Right renal pelvis (tissue), 4 donors: ENCODE data around the gene VIT. TPM values are rescaled to one million over a fixed set of nuclear protein-coding genes. Genes with fewer than 3 reads are reported as not detected.
"Not testable (repeated sequence)": the region's sequence is repeated elsewhere in the genome, so short reads cannot be mapped to it uniquely, and the experiment has no call there.

ENCODE experiments used
- DNase-seq, 4 donors: peaks; one replicate each; pipeline ENCODE4 v3.0.0-alpha.2; 2013; ENCODE audit warnings: low read depth in 4 of 4, low spot score in 3 of 4, missing footprints in 1 of 4
- polyA plus RNA-seq, 4 donors: library from polyadenylated mRNA; unstranded; fragments of 120-200 nt; gene quantifications; one replicate each; pipeline ENCODE4 v1.2.1, GENCODE V29; 2013; ENCODE audit not compliant: insufficient read length in 4 of 4

Gene VIT
- polyA plus RNA-seq, 4 donors, result 0.07 to 0.16 TPM; not detected in 2

DNA sequence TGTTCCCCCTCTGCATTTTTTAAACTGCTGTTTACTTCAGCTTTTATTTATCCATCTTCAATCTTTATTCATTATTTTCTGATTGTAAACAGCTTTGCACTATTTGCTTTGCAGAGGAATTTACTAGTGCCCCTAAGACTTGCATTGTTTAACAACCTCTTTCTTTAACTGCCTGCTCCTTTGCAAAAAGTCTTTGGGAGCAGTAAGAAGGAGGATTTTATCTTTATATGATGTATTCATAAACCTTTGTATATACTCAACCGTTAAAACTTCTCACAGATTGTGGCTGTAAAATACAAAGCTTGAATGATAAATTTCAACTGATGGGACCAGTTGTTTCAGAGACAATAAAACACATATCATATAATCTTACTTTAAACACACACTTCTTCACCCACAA, 20.1 kb upstream of the VIT start:
- DNase-seq, result no peak

DNA sequence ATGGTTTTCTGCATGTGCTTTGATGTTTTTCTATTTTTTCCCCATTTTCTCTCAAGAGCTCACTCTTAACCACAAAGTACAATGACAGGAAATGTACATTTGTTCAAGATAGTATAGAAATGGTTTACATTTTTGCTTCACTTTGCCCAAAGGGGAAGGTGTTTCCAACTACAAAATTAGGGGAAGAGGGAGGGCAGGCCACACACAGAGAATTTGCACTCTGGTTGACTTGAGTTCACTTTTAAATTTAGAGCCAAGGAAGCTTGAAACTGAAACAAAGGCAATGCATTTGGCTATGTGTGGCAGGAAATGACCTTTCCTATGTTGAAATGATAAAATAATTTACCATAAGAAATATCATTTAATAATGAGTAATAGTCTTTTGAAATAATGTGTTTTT, 19.1 kb upstream of the VIT start:
- DNase-seq, result no peak

DNA sequence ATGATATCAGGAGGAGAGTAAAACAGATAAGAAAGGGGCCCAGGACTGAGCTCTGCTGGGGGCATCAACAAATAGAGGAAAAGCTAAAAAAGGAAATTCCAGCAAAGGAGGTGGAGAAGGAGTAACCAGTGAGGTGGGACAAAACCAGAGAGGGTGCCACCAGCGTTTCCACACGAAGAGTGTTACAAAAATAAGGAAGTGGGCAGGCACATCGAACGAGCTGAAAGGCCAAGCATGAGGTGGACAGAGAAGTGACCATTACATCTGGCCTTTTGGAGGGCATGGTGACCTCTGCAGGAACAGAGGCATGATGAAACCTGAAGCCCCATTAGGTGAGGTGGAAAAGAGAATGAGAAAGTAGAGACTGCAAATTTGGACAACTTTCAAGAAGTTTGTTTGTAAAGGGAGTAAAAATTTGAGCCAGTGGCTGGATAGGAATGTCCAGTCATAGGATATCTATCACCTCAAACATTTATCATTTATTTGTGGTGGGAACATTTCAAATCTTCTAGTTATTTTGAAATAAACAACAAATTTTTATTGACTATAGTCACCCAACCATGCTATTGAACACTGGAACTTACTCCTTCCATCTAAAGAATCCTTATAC, 18.4 kb upstream of the VIT start:
- DNase-seq, result no peak

DNA sequence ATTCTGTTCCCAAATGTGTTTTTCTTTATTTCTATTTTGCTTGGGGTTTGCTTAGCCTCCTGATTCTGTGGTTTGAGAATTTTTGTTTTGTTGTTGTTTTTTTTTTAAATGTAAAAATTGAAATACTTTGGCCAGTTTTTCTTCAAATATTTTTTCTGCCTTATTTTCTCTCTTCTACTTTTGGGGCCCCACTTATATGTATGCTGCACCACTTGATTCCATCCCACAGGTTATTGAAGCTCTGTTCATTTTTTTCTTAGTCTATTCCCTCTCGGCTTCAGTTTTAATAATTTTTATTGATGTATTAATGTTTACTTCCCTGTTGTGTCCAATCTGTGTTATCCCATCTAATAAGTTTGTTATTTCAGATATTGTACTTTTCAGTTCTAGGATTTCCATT, 17.7 kb upstream of the VIT start:
- no peak for DNase-seq

DNA sequence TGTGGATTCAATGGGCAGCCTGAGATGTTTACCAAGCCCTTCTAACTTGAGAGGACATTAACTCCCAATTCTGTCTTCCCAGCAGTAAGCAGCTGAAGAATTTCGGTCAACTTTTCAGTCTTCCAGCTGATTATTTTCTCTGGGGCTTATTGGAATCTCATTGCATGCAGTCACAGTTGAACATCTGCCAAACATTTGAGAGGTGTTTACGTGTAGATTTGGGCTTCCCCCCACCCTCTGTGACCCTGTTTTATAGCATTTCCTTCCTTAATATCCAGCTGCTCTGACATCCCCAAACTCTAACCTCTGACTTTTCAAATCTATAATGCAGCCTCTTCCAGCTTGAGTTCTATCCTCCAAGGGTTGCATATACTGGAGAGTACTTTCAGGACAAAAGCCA, 16.5 kb upstream of the VIT start:
- DNase-seq, result no peak

DNA sequence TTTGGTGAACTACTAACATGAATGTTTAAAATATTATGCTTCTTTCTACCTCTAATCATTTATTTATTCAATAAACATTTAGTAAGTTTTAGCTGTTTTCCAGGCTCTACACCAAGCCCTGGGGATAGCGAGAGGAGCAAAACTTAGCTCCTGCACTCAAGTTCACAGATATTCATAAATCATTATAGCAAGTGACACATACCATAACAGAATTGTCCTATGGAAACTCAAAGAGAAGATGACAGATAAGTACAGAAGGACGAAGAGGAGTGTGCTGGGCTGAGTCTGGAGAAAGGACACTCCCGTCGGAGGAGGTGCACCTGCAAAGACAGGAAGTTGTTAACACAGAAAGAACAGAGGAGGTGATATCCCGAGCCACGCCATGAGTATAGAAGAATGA, 13.9 kb upstream of the VIT start:
- no peak for DNase-seq

DNA sequence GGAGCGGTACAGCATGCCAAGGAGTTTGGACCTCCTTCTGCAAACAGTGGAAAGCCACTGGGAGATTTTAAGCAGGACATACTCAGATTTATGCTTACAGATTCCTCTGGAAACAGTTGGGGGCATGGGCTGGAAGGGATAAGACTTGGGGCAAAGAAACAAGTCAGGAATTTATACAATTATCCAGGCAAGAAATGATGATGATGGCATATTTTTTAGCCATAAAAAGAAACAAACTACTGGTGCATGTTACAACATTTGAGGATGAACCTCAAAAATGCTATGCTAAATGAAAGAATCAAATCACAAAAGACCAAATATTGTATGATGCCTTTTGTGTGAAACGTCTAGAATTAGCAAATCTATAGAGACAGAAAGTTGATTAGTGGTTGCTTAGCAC, 13.5 kb upstream of the VIT start:
- DNase-seq, result no peak

DNA sequence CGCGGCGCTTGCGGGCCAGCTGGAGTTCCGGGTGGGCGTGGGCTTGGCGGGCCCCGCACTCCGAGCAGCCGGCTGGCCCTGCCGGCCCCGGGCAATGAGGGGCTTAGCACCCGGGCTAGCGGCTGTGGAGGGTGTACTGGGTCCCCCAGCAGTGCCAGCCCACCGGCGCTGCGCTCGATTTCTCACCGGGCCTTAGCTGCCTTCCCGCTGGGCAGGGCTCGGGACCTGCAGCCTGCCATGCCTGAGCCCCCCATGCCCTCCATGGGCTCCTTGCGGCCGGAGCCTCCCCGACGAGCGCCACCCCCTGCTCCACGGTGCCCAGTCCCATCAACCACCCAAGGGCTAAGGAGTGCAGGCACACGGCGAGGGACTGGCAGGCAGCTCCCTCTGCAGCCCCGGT, 8.2 kb upstream of the VIT start:
- DNase-seq, result not testable (repeated sequence)

DNA sequence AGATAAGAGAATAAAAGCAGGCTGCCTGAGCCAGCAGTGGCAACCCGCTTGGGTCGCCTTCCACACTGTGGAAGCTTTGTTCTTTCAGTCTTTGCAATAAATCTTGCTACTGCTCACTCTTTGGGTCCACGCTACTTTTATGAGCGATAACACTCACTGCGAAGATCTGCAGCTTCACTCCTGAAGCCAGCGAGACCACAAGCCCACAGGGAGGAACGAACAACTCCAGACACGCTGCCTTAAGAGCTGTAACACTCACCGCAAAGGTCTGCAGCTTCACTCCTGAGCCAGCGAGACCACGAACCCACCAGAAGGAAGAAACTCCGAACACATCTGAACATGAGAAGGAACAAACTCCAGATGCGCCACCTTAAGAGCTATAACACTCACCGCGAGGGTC, 7.5 kb upstream of the VIT start:
- DNase-seq, result not testable (repeated sequence)

DNA sequence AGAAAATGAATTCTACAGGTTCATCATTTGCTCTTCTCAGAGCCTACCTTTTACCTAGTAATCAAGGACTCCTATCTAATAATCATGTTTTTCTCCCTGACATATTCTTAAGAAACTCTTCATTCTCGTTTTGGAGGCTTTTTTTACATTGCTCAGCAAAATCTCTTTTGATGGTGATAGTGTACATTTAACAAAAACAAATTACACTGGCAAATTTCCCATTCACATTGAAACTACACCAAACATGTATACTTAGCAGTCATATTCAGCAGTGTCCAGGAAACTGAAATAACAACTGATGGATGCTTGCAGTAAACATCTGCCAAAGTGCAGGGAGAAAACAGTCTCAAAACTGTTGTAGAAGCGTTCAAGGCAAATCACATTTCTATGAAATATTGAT, 4.4 kb upstream of the VIT start:
- DNase-seq, result no peak

DNA sequence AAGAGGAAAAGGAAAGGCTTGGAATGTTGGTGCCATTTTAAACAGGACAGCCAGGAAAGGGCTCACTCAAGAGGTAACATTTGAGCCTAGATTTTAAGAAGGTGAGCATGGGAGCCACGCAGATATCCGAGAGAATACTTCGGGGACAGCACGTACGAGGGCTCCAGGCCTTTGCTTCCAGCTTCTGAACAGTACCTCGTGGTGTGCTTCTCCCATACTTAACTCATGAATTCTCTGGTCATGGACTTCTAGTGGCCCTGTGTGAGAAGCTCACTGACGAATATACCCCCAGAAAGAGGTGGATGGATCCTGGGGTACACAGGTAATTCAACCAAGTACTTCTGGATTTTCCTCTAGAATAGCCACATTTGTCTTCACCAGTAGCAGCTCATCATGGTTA, 2.7 kb upstream of the VIT start:
- no peak for DNase-seq

DNA sequence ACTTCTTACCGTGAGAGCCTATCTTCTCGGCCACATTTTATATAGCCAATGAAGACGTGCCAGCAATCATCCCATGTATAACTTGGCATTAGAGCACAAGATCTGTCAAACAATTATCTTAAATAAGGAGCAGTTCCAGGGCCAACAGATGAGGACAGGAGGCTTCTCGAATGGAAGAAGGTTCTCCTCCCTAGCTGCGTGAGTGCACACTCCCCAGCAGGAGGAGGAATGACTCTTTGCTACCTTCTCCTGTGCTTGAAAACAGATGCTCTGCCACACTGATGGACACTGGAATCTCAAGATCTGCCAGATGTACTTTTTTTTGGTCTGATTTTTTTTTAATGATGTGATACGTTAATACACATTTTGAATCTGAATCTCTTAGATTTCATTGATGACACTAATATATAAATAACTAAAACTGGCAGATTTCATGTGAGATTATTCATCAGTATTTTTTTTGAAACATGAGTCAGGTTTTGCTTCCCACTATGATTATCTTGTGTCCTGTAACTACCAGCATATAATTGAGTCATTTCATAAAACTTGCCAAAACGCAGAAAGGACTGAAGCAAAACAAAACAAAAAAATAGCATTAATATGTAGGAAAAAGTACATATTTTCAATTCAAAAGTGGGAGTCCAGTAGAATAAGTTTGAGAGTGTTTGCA, 626 bp upstream of the VIT start:
- no peak for DNase-seq

DNA sequence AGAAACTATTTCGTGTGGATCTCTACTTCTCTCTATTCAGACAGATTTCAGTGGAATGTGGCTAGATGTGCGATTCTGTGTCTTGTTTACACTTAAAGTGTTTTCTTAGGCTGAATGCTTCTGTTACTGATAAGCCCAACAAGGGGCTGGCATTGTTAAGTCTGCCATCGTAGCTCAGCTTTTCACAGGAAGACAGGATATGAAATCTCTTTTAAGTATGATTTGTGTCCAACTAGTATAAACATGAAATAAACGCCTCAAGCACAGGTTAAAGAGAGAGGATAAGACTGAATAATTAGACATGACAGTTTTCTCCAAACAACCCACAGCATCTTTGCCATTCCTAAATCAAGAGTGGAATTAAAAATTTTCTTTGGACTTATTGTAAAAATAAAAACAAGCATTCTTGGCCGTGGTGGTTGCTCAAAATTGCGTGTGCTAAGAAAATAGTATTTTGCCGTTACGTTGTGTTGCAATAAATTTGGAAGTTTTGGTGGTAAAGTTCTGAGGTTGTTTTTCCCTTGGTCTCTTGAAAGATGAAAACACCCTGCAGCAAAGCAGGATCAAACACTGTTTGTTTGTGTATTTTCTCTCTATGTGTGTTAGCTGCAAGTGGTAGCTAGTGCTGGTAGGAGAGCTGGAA, 1.0 kb downstream of the VIT start:
- no peak for DNase-seq

DNA sequence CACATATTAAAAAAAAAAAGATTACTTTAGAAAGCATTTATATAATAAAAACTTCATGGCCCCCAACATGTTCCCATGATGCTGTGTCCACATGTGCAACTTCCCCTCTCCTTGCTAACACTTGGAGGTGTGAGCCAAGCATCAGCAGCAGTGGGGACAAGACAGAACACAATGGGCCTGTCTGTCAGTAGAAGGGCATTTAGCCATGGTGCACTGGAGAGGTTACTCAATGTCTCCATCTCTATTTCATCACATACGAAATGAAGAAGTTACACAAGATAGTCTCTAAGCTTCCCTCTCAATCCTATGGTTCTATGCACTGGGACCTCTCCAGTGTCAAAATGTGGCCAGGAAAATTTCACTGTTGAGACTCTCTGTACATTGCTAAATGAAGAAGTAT, 2.5 kb downstream of the VIT start:
- no peak for DNase-seq

DNA sequence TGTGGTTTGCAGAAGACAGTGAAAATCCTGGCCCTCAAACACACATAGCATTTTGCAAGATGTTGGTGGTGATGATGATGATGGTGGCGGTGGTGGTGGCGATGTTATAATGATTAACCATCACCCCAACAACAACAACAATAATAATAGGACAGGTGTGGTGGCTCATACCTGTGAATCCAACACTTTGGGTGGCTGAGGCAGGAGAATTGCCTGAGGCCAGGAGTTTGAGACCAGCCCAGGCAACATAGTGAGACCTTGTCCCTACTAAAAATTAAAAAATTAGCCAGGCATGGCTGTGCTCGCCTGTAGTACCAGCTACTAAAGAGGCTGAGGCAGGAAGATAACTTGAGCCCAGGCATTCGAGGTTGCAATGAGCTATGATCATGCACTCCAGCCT, 3.8 kb downstream of the VIT start:
- no peak for DNase-seq

DNA sequence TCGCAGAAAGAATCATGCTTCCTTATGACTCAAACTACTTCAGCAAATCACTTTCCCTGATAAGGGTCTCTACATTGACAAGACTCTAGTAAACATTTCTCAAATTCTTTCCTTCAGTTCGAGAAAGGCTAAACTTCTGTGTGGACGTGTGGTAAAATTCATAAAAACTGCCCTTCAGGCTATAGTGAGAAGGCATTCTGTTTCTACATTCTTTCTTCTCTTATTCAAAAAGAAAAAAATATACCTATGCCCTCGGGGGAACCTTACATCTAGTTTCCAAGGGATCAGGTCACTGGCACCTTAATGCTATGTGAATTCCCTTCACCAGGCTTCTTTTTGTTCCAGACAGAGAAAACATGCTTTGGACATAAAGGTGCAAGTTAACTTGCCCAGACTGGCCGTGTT, 4.9 kb downstream of the VIT start:
- DNase-seq, result no peak

DNA sequence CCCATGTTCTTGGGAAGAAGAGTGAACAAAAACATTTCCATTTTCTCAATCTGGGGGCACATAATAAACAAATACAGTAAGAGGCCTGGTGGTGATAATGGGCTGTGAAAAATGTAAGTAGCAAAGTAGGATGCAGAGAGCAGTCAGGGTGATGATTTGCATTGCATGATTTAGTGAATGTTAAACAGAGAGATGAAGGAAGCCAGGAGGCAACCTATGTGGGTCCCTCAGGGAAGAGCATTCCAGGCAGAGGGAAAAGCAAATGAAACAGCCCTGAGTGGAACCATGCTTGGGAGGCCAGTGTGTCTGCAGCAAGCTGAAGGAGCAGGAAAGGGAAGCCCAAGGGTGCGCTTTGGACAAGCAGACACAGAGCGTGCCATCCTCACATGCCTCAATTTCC, 5.4 kb downstream of the VIT start:
- no peak for DNase-seq

DNA sequence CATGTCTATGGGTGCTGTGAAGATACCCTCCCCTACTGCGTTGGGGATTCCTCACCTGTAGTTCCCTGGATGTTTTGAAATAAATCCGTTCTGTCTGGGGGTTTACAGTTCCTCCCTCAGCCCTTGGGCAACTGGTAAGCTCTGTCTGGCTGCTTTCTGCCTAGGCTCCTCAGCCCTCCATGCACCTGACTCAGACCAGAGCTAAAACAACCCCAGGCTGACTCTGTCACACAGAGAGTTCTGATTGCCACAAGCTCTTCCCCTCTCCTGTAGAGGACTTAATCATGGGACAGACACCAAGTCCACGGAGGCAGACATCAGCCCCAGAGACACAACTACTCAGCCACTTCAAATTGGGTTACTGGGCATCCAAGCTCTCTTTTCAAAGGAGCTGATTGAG, 6.3 kb downstream of the VIT start:
- DNase-seq, result no peak

DNA sequence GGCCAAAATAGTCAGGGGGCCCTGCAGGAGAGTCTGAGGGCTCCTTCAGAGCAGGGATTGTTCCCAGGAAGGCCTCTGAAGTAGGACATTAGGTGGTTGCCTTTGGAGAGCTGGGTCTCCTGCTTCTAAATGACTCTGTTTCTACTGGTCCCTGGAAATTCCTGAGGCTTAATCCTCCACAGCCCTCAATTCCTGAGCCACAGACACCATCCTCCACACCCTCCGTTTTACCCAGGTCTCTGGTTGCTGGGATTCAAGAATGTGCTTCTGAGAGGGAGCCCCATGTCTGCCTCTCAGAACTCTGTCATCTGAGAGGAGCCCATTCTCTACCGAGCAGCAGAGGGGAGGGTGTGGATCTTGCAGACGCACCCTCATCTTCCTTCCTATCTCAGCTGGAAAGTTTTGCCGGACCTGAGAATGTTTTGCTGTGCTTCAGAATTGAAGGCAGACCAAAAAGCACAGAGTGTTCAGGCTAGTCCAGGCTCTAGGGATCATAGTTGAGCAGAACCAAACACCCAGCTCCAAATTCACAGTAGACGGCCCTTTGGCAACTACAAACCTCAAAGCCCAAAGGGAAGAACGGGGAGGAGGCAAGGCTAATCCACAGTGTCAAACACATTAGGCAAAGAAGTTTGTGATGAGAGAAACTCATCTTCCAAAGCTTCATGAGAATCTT, 8.1 kb downstream of the VIT start:
- no peak for DNase-seq

DNA sequence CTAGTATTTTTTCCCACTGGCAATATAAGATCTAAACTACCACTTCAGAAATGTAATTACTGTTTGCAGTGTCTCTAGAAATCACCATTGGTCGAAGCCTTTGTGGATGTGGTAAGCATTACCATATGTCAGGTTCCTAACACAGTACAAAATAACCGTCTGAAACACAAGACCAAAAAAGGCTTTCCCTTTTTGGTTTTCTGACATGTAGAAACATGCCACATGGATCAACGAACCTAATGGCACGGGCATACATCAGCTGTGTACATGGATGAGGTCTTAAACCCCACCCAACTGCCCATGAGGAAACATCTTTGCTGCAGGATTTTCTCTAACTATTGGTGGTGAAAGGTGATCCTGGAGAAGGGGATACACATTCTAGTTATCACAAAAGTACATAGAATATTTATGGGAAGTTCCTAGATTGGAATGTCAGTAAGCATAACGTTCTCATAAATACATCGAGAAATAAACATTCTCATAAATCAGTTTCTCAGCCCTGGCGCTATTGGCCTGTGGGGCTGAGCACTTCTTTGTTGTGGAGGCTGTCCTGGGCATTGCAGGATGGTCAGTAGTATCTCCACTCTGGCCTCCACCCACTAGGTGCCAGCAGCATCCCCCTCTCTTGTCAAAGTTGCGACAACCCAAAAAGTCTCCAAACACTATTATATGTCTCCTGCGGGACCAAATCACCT, 9.0 kb downstream of the VIT start:
- no peak for DNase-seq
